HG02852 (cell line): ENCODE results near the gene ZNF594.
"Not testable (repeated sequence)": the region's sequence is repeated elsewhere in the genome, so short reads cannot be mapped to it uniquely, and the experiment has no call there.

Source experiments
- ATAC-seq: cut with Tn5 transposase; IDR thresholded peaks from one replicate; pipeline ENCODE4 v1.9.1; 2021; ENCODE audit warnings: mild to moderate bottlenecking, moderate library complexity; ENCODE audit not compliant: unreplicated experiment

The ZNF594 gene

DNA sequence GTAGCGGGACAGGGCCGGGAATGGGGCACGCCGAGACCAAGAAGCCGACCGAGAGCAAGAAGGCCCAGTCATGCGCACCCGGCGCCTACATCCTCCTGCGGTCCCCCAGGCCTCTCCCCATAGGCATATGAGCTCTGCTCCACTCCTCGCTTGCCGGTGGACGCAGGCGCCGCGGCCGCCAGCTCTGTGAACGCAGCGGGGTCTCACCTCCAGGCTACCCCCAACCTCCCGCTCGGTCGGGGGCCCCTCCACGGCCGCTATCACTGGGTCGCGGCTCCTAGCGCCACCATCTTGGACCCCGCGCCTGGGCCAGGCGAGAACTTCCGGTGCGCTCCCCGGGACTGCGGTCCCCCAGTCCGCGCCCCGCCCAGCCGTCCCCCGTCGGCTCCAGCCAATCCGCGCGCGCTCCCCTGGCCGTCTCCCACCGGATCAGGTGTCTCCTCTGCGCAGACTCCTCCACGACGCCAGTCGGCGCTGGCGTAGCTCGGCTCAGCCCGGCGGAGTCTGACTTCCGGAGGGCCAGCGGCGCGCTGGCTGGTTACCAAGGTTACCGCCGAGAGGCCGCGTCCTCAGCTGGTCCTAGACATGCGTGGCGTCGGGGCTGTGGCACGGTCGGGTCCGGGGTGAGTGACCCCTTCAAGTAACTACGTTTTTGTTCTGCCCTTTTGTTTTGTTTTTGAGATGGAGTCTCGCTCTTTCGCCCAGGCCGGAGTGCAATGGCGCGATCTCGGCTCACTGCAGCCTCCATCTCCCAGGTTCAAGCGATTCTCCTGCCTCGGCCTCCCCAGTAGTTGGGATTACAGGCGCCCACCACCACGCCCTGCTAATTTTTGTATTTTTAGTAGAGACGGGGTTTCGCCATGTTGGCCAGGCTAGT lies at the start of gene ZNF594:
Gene ZNF594, minus strand, starts transcription at position 328 of the 877 bp plus-strand sequence. CDS start 7,612 bp downstream, outside the sequence.
- ATAC-seq, result peak; percentile 98

DNA sequence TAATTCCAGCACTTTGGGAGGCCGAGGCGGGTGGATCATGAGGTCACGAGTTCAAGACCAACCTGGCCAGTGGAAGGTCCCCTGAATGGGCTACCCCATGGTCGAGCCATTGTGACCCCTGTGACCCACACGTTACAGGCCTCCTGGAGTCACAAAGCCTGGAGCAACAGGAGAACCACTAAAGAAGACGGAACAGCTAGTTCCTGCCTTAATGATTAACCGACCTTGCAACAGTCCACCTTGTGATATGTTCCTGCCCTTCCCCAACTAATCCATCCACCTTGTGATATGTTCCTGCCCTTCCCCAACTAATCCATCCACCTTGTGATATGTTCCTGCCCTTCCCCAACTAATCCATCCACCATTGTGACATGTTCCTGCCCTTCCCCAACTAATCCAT lies 48.1 kb upstream of the ZNF594 start:
- not testable (repeated sequence) for ATAC-seq

DNA sequence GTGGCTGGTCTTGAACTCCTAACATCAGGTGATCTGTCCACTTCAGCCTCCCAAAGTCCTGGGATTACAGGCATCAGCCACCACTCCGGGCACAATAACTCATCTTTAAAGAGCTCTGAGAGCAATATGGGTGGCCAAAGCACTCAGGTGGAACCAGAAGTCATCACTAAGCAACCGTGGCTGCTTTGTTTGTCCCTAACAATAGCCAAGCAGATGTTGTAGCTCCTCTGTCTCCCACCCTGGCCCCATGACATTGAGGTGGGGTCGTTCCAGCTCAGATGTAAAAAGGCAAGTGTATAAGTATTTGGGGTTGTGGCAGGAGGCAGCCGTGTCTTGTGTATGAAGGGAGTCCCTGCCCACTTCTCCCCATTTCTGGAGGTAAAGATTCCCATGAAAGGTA lies 46.7 kb upstream of the ZNF594 start:
- no peak for ATAC-seq

DNA sequence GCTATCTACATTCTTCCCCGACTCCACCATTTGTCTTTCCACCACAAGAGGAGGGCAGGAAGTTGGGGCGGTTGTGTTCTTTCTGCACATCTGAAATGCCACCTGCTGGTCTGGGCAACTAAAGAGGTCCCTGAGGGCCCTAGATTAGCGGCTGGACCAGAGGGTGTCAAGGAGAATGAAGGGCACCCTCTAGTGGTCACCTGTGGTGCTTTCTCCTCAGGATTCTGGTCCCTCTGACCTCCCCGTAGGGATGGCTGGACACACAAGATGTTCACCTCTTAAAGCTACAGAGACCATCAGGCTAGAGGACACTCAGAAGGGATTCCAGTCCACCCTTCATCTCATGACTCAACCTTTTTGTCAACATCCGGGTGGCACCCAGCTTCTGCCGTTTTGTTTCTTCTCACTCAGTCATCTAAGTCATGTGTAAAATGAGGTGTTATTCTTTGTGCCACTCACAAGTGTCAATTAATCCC lies 45.9 kb upstream of the ZNF594 start:
- ATAC-seq, result no peak

DNA sequence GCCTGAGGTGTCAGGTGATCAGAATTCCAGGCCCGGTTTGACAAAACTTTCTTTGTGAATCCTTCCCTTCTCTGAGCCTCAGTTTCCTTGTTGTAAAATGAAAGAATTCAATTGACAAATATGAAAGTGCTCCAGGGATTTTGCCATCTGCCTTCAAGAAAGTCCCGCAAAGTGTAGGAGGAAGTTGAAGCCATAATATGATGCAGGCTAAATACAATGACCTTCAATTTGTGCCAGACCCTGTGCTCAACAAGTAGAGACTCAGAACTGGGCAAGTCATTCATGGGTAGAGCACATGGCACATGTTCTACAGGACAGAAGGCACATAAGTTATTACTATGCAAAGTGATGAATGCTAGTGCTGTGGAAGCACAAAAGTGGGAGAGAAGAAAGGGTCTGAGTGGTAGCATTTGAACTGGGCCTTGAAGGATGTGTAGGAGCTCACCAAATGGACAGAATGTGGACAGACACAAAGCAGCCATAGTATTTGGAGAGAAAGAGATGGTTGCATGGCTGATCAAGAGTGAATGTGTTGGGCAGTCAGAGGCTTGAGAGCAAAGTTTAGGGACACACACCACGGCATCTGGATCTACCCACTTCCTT lies 45.4 kb upstream of the ZNF594 start:
- ATAC-seq, result no peak

DNA sequence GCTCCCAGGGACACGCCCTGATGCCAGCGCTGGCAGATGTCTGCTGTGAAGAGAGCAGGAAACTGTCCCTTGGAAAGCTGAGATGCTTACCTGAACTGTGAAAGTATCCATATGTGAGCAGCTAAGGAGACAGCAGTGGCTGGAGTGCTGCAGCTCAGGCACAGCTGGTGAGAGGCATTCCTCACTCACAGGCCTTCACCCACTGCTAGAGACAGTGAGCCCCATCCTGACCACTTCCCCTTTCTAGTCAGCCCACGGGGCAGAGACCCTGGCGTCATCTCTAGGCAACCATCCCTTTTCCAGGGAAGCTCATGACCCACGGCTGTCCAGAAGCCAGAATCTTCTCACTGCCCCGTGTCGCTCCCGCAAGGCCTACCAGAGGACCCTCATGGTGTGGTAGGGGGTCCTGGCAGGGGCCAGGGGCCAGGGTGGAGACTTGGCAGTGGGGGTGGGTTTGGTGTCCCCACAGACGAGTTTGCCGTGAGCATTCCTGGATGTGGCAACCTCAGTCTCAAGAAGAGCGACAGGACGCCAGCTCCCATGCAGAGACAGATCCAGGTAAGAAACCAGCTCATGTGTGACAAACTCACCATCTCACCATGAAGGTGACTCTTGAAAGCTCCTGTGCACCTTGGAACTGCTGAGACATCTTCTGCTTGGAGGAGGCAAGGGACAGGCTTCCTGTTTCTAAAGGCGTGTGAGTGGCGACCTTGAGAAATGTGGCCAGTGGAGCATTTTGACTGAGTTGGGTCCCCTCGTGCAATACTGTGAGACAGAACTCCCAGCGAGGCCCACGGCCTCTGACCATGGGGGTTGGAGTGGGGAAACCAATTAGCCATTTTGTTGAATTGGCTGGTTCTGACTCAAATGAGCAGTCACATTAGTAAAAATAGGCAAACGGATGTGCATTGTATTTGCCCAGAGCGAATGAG lies 43.2 kb upstream of the ZNF594 start, which contains the start of gene SCIMP:
Gene SCIMP, minus strand, starts transcription at position 216 of the 932 bp plus-strand sequence. Its CDS starts 105 bp downstream, at position 111.
- ATAC-seq, result no peak

DNA sequence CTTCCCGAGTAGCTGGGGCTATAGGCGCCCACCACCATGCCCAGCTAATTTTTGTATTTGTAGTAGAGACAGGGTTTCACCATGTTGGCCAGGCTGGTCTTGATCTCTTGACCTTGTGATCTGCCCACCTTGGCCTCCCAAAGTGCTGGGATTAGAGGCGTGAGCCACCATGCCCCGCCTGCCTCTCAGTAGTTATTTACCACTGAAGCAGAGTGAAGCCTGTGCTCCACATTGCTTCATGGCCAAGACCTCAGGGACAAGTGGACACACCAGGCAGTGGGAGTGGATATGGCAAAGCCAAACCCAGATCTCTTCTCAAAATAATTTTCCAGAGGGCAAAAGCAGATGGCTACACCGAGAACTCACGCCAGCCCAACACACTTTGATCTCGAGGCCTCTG lies 41.8 kb upstream of the ZNF594 start:
- ATAC-seq, result not testable (repeated sequence)

DNA sequence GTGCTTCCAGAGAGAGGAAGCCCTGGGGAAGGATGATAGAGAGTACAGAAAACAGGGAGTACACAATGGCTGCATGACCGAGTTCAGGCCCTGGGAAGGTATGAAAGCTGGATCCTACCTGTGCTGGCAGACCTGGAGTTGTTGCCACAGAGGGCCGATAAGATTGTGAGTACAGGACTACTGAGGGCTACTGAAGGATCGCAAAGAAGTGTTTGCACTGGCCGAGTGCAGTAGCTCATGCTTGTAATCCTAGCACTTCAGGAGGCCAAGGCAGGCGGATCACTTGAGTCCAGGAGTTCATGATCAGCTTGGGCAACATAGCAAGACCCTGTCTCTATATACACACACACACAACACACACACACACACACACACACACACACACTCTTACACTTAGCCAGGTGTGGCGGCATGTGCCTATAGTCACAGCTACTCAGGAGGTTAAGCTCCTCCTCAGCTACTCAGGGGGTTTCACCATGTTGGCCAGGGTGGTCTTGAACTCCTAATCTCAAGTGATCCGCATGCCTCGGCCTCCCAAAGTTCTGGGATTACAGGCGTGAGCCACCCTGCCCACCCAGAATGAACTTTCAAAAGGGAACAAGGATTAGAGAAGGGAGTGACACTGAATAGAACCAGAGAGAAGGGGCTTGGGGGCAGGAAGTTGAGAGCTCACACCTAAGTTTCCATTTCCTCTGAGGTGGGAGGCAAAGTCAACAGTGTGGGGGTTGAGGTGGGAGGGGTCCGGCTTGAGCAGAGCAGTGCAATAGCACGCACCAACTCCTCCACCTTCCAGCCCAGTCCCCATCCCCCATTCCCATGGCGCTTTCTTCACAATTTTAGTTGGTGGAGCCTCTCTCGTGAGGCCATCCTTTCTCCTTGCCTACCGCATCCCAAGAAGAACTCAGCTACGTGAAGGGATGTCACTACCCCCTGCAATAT lies 35.5 kb upstream of the ZNF594 start:
- ATAC-seq, result no peak

DNA sequence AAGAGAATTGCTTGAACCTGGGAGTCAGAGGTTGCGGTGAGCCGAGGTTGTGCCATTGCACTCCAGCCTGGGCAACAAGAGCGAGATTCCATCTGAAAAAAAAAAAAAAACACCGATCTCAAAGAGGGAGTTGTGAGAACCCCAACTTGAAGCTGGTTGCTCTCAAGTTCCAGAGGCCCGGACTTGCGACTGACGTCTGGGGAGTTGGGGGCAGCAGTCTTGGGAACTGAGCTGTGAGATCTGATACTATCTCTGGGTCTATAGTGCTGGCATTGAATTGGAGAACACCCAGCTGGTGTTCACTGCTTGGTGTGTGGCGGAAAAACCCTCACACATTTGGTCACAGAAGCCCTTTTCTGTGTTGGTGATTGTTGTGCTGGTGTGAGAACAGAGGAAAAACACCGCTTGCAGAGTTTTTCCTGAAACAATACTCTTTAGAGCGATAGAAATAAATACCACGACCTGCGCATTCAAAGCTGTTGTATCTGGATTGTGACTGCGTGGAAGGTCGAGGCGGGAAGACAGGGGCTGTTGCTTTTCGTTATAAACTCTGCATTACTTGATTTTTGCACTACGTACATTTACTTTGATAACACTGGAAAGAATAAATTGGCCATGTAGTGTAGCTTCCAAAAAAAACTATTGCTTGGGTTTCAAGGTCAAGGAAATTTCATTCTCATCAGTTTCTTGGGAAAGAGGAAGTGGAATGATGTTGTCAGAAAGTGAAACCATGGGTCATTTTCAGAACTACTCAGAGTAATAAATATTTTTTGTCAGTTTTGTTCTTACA lies 34.2 kb upstream of the ZNF594 start:
- ATAC-seq, result no peak

DNA sequence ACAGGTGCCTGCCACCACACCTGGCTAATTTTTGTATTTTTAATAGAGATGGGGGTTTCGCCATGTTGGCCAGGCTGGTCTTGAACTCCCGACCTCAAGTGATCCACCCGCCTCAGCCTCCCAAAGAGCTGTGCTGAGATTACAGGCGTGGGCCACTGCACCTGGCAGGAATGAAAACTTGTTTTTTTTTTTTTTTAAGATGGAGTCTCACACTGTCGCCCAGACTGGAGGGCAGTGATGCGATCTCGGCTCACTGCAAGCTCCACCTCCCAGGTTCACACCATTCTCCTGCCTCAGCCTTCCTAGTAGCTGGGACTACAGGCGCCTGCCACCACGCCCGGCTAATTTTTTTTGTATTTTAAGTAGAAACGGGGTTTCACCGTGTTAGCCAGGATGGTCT lies 30.2 kb upstream of the ZNF594 start:
- not testable (repeated sequence) for ATAC-seq

DNA sequence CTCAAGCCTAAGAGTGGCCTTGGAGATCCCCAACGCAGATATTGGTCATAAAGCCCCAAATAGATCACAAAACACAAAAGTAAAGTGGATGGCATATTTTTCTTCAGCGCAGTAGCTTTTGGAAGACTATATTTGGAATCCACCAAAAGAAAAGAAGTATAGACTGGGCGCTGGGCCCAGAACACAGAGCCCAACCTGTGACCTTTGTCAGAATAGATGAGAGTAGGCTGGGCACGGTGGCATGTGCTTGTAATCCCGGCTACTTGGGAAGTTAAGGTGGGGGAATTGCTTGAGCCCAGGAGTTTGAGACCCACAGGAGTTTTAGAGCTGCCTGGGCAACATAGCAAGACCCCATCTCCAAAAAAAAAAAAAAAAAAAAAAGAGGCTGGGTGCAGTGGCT lies 28.4 kb upstream of the ZNF594 start:
- ATAC-seq, result no peak

DNA sequence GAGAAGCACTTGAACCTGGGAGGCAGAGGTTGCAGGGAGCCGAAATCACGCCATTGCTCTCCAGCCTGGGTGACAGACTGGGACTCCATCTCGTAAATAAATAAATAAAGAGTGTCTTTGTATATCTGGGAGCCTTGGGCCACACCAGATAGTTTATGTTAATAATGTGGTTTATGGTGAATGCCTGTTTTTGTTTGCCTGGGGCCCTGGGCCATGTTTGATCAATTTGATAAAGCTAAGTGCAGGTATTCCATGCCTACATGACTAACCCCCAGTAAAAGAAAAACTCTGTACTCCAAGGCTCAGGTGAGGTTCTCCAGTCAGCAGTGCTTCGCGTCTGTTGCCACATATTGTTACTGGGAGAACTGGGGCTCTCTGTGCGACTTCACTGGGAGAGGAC lies 27.9 kb upstream of the ZNF594 start:
- ATAC-seq, result no peak

DNA sequence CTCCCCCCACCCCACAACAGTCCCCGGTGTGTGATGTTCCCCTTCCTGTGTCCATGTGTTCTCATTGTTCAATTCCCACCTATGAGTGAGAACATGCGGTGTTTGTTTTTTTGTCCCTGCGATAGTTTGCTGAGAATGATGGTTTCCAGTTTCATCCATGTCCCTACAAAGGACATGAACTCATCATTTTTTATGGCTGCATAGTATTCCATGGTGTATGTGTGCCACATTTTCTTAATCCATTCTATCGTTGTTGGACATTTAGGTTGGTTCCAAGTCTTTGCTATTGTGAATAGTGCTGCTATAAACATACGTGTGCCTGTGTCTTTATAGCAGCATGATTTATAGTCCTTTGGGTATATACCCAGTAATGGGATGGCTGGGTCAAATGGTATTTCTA lies 25.9 kb upstream of the ZNF594 start:
- not testable (repeated sequence) for ATAC-seq

DNA sequence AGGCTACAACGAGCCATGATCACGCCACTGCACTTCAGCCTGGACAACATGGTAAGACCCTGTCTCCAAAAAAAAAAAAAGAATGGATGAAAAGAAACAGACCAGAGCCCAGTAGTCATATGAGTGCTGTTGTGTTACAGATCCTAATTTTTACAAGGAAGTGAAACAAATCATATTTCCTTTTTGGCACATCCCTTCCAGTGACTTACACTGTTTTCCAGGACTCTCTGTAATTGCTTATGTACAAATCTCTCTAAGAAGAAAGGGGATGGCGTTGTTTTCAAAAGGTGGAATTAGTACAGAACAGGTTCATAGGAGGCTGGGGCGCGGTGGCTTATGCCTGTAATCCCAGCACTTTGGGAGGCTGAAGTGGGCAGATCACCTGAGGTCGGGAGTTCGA lies 19.8 kb upstream of the ZNF594 start:
- no peak for ATAC-seq

DNA sequence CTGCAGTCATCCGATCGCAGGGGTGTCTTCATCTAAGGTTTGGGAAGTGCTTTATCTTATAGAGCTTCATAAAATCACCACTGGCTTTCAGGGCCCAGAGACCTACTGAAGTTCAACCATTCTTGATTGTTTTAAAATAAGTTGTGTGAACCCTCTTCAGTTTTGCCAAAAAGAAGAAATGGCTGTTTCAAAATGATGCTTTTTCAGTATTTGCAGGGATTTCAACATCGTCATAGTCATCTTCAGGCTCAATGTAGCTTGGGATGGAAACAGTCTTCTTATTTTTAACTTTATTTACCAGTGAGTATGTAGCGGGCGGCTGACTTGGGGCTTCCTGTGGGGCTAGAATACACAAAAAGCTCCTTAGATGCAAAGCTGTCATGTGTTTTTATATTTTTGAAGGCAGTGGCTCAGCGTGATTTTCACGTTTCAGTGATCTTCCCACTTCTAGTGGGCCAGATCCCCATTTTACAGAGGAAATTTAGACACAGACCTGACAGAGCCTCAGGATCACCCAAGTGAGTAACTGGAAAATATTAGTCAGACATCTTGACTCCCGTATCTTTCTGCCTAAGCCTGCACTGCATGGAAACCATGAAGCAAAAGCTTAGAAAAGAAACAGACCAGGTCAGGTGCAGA lies 19.1 kb upstream of the ZNF594 start:
- ATAC-seq, result no peak

DNA sequence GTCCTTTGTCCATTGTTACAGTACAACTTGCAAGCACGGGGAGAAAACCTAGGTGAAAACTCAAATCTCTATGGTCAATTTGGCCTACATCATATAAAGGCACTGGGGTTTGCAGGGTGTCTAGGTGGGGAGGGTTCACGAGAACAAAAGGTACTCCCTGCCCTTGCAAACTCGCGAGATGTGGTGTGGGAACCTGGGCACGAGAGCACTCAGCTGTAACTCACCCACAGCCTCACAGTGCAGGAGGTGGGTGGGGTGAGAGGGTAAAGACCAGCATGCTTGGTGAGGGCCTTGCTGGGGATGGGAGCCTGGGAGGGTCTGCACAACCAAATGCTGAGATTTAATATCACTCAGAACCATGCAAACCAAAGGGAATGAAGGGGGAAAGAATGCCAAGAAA lies 18.4 kb upstream of the ZNF594 start:
- ATAC-seq, result no peak

DNA sequence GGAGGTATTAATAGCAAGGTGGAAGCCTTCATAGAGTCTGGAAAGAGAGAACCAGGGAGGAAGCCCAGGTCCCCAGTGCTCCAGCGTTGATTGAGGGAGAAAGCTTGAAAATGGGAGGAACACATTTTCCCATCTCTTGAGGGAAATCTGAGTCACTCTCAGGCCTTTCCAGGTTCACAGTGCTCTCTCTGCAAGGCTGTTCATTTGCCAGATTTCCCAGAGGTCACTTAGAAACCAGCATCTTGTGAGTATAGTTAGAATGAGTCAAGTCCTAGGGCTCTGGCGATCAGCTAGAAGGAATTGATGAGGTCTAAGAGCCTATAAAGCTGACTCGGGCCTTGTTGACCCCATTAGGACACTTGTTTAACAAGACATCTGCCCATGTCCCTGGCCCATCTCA lies 17.7 kb upstream of the ZNF594 start:
- ATAC-seq, result no peak

DNA sequence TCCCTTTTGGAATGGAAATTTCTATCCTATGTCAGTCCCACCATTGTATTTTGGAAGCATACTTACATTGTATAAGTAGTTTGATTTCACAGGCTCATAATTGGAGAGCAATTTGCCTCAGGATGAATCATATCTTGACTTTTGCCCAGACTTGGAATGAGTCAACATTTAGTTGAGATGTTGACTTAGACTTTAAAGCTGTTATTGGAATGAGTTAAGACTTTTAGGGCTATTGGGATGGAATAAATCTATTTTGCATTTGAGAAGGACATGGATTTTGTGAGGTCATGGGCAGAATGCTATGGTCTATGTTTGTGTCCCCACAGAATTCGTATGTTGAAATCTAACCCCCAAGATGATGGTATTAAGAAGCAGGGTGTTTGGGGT lies 12.2 kb upstream of the ZNF594 start:
- ATAC-seq, result no peak
